Measurements from ENCODE around the gene XPC. TPM values are rescaled to one million over a fixed set of nuclear protein-coding genes. Genes with fewer than 3 reads are reported as not detected.

Gene XPC
- total RNA-seq, 2 experiments from 2014 or later: 22.7 to 38.6 TPM

DNA sequence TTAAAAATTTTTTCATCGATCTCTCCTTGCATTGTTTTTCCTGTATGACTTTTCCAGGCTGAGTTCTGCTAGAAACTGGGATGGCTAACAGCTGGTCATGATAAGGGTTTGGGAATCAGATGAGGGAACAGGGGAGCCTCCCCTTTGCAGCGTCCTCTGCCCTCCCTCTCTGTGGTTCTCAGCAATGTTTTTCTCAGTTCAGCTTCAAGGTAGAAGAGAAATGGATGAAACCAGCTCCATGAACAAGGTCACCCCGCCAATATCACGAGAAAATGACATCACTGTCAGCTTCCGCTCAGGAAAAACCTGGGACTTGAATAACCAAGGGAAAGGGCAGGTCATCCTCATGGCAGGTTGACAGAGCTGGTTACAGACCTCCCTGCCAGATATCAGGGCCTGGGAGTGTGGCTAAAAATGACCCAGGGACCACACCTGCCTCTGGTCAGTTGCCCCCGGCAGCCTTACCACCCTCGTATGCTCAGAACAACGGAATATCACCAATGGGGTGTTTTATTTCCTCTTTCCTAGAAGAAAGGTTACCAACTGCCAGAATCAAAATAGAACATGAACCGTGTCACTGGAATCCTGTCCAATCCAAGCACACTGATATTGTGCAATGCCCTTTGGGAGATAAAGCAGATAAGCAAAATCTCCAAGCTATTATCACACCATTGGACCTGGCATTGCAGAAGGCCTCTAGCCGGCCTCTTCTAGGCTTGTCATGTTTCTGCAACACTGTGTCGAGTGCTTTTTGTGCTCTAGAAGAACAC is 26.3 kb upstream of the XPC start:
- H3K4me2 ChIP-seq (ENCODE audit: low read length): no peak overlapping the region
- no peak for DNase-seq (ENCODE audit: low spot score)
- no peaks in the 10 kb centered on the region for H3K79me2 ChIP-seq (ENCODE audit: insufficient read depth, low read depth, low read length)
- peaks cover 8% of the 10 kb centered on the region; the same call in 1 of the 2 replicates for H3K36me3 ChIP-seq (ENCODE audit: insufficient read depth, low read length)
- ChIA-PET POLR2A (interaction anchor here (0.7 to 1.6 kb wide), 5 partner anchors 14 to 81 kb away, joined by 3 to 8 read pairs (median 4); partner anchors contain the start of genes LSM3 and XPC), CTCF (ENCODE audit: unreplicated experiment) (interaction anchor here (0.8 to 1.6 kb wide), 4 partner anchors 11 to 167 kb away, joined by 3 to 8 read pairs (median 6); no protein-coding TSS in a partner anchor)
- H3K9me3 ChIP-seq (ENCODE audit: low read length): no peaks in the 10 kb centered on the region
- H2AFZ ChIP-seq (ENCODE audit: low read length): no peak overlapping the region
- intact Hi-C loops (cut with micrococcal nuclease; ENCODE audit: unreplicated experiment): loop anchor here (5.0 to 10.0 kb wide), 2 partner anchors 303 to 310 kb away; no protein-coding TSS in a partner anchor
- no peak overlapping the region for H3K4me3 ChIP-seq (ENCODE audit: low read depth, low read length, poor library complexity, severe bottlenecking)
- H4K20me1 ChIP-seq (ENCODE audit: insufficient read depth, low read length): no peaks in the 10 kb centered on the region
- BruUV-seq (replicated peaks): no TSS peak
- no peaks in the 10 kb centered on the region for H3K9me2 ChIP-seq (ENCODE audit: insufficient read depth, low read length)
- no peak overlapping the region for H3K27ac ChIP-seq (ENCODE audit: low read depth, low read length, poor library complexity, severe bottlenecking)
- H3K4me1 ChIP-seq (ENCODE audit: insufficient read depth, low read length, poor library complexity, severe bottlenecking): no peaks in the 10 kb centered on the region
- TF ChIP-seq EZH2phosphoT487 (IDR thresholded peaks at IDR 0.05; ENCODE audit: borderline replicate concordance, low read depth, low read length): no peak
- TF ChIP-seq, protein P1, sequence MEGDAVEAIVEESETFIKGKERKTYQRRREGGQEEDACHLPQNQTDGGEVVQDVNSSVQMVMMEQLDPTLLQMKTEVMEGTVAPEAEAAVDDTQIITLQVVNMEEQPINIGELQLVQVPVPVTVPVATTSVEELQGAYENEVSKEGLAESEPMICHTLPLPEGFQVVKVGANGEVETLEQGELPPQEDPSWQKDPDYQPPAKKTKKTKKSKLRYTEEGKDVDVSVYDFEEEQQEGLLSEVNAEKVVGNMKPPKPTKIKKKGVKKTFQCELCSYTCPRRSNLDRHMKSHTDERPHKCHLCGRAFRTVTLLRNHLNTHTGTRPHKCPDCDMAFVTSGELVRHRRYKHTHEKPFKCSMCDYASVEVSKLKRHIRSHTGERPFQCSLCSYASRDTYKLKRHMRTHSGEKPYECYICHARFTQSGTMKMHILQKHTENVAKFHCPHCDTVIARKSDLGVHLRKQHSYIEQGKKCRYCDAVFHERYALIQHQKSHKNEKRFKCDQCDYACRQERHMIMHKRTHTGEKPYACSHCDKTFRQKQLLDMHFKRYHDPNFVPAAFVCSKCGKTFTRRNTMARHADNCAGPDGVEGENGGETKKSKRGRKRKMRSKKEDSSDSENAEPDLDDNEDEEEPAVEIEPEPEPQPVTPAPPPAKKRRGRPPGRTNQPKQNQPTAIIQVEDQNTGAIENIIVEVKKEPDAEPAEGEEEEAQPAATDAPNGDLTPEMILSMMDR (conservative IDR thresholded peaks at IDR 0.05; ENCODE audit: low read length): no peak

DNA sequence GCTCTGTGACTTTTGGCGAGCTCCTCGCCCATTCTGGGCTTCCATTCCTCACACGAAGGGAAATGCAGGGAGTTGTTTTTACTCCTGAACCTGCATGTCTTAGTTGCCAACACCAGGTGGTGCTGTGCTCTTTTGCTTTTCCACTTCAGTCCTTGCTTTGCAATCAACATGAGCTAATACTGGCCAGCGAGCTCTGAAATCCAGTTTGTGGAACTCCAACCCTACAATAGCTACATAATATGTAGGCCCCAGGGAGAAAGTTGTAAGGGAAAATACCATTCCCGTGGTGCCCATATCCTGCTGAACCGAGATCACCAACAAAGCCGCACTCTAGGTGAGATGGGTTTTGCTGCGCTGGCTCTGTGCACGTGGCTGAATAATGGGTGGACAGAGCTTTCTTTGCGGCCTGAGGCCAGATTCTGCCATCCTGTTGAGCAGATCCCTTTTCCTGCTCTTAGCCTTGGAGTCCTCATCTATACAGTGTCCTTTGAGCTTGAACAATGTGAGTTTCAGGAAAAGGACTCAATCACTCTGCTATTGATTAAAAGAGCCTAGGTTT is 25.2 kb upstream of the XPC start:
- no peak overlapping the region for H2AFZ ChIP-seq (ENCODE audit: low read length)
- intact Hi-C loops (cut with micrococcal nuclease; ENCODE audit: unreplicated experiment): loop anchor here (1.0 to 10.0 kb wide), 5 partner anchors 57 to 345 kb away; no protein-coding TSS in a partner anchor
- H3K4me1 ChIP-seq (ENCODE audit: insufficient read depth, low read length, poor library complexity, severe bottlenecking): no peaks in the 10 kb centered on the region
- CTCF ChIA-PET (ENCODE audit: unreplicated experiment): interaction anchor here (0.8 to 1.6 kb wide), 7 partner anchors 9 to 273 kb away, joined by 3 to 13 read pairs (median 5); partner anchors contain the start of genes LSM3 and XPC
- TF ChIP-seq, protein P1 (conservative IDR thresholded peaks at IDR 0.05; ENCODE audit: low read length): peak; percentile 91
- no peak for TF ChIP-seq EZH2phosphoT487 (IDR thresholded peaks at IDR 0.05; ENCODE audit: borderline replicate concordance, low read depth, low read length)
- H3K79me2 ChIP-seq (ENCODE audit: insufficient read depth, low read depth, low read length): no peaks in the 10 kb centered on the region
- H3K9me3 ChIP-seq (ENCODE audit: low read length): no peaks in the 10 kb centered on the region
- BruUV-seq (replicated peaks): no TSS peak
- peak; percentile 70 for DNase-seq (ENCODE audit: low spot score)
- H3K4me2 ChIP-seq (ENCODE audit: low read length): no peak overlapping the region
- H3K27ac ChIP-seq (ENCODE audit: low read depth, low read length, poor library complexity, severe bottlenecking): no peak overlapping the region
- H3K4me3 ChIP-seq (ENCODE audit: low read depth, low read length, poor library complexity, severe bottlenecking): no peak overlapping the region
- POLR2A ChIA-PET: interaction anchor here (0.6 to 1.8 kb wide), 9 partner anchors 9 to 264 kb away, joined by 3 to 8 read pairs (median 3); partner anchors contain the start of genes LSM3 and XPC
- H3K9me2 ChIP-seq (ENCODE audit: insufficient read depth, low read length): no peaks in the 10 kb centered on the region
- H3K36me3 ChIP-seq (ENCODE audit: insufficient read depth, low read length): peaks cover 19% of the 10 kb centered on the region
- H4K20me1 ChIP-seq (ENCODE audit: insufficient read depth, low read length): no peaks in the 10 kb centered on the region

All from OCI-LY7 (cell line).